Skeletal muscle tissue (tissue), 4 donors: ENCODE results near the gene APEX2. TPM values are rescaled to one million over a fixed set of nuclear protein-coding genes. Genes with fewer than 3 reads are reported as not detected.
"Not testable (repeated sequence)": the region's sequence is repeated elsewhere in the genome, so short reads cannot be mapped to it uniquely, and the experiment has no call there.

ENCODE experiments used
- H3K27ac ChIP-seq: one replicate; pipeline ENCODE4 v1.7.0; 2013; ENCODE audit warnings: mild to moderate bottlenecking, low read depth, low read length, inconsistent platforms
- H3K27me3 ChIP-seq, 3 donors: one replicate each; pipeline ENCODE4 v1.7.0; 2013; ENCODE audit warnings: low read length in 3 of 3; ENCODE audit not compliant: control insufficient read depth in 3 of 3, insufficient read depth in 3 of 3
- H3K36me3 ChIP-seq, 3 donors: one replicate each; pipeline ENCODE4 v1.7.0; 2013; ENCODE audit warnings: low read length in 3 of 3; ENCODE audit not compliant: control insufficient read depth in 3 of 3, insufficient read depth in 3 of 3
- H3K4me1 ChIP-seq, 3 donors: one replicate each; pipeline ENCODE4 v1.7.0; 2013; ENCODE audit warnings: low read length in 3 of 3, mild to moderate bottlenecking in 3 of 3; ENCODE audit not compliant: control insufficient read depth in 3 of 3, insufficient read depth in 3 of 3
- H3K4me3 ChIP-seq, 3 donors: one replicate each; pipeline ENCODE4 v1.7.0; 2013; ENCODE audit warnings: low read length in 3 of 3
- H3K9ac ChIP-seq, 3 donors: one replicate each; pipeline ENCODE4 v1.7.0; 2013; ENCODE audit warnings: low read length in 3 of 3, mild to moderate bottlenecking in 3 of 3, moderate library complexity in 2 of 3, low read depth in 1 of 3
- H3K9me3 ChIP-seq, 3 donors: one replicate each; pipeline ENCODE4 v1.7.0; 2013; ENCODE audit warnings: low read length in 3 of 3; ENCODE audit not compliant: control insufficient read depth in 3 of 3
- total RNA-seq: library from RNA; depleted of rRNA; stranded (reverse); fragments of >200 nt; gene quantifications from one replicate; pipeline ENCODE4 v1.2.3, GENCODE V29; 2014
- donor health status: Osteomylitis.

APEX2 gene
- 2.1 TPM for total RNA-seq

- H3K27ac ChIP-seq, result peak within 1 kb of the TSS; percentile 81
- H3K4me3 ChIP-seq, result peak within 1 kb of the TSS; percentile 83 to 88 (median 85)
- peak within 1 kb of the TSS; percentile 74 to 81 (median 81) for H3K9ac ChIP-seq
- no peaks in the 10 kb centered on the region for H3K27me3 ChIP-seq
- H3K36me3 ChIP-seq, result peaks cover 5 to 14% (median 8%) of the 10 kb centered on the region in 3 donors
- peaks cover 9 to 10% (median 10%) of the 10 kb centered on the region in 3 donors for H3K4me1 ChIP-seq
- no peaks in the 10 kb centered on the region for H3K9me3 ChIP-seq
Measured at GRCh38 chrX:54999717-55000598, at the start of gene APEX2. Gene APEX2 (plus strand): TSS chrX:55000363. CDS start chrX:55000423, 60 bp downstream.

- Histone ChIP-seq H3K36me3 (peaks cover 4 to 7% (median 5%) of the 10 kb centered on the region in 3 donors), H3K4me3 (no peak overlapping the region), H3K27ac (no peak overlapping the region), H3K9me3 (no peaks in the 10 kb centered on the region), H3K9ac (no peak overlapping the region), H3K4me1 (peaks cover 0 to 7% (median 5%) of the 10 kb centered on the region in 3 donors), H3K27me3 (no peaks in the 10 kb centered on the region)
Measured at GRCh38 chrX:54950730-54951375, 49.3 kb upstream of the APEX2 start.

DNA sequence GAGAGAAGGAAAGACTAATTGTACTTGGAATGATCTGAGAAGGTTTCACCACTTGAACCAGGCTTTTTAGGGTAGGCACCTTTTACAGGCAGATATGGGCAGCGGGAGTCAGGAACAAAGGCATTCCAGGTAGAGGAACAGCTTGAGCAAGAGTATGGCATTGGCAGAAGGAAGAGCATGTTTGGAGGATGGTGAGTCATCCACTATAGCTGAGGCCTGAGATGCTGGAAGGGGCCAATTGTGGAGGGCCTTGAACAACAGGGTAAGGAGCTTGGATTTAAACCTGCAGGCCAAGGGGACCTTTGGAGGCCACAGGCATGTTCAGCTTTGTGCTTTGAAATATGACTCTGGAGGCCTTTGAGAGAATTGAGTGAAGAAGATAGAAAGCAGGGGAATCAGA is 38.4 kb upstream of the APEX2 start:
- H3K4me1 ChIP-seq, result no peaks in the 10 kb centered on the region
- no peak overlapping the region for H3K27ac ChIP-seq
- no peak overlapping the region for H3K4me3 ChIP-seq
- no peaks in the 10 kb centered on the region for H3K27me3 ChIP-seq
- peaks cover 0 to 5% (median 2%) of the 10 kb centered on the region in 3 donors for H3K36me3 ChIP-seq
- H3K9ac ChIP-seq, result no peak overlapping the region
- H3K9me3 ChIP-seq, result no peaks in the 10 kb centered on the region

DNA sequence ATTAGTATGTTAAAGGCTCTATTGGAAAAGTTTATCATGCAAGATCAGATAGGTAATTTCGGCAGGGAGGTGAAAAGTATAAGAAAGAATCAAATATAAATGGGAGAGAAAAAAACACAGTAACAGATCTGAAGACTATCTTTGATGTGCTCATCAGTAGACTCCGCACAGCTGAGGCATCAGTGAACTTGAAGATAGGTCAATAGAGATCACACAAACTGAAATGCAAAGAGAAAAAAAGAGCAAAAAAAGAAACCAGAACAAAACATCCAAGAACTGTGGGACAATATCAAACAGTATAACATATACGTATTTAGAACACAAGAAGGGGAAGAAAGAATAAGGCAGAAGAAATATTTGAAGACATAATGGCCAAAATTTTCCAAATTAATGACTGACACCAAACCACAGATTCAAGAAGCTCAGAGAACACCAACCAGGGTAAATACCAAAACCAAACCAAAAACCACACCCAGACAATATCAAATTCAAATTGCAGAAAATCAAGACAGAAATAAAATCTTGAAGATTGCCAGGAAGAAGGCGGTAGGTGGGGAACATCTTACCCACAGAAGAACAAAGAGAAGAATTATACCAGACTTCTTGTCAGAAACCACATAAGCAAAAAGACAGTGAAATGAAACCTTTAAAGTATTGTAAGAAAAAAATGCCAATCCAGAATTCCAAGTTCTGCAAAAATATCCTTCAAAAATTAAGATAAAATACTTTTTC is 35.2 kb upstream of the APEX2 start:
- Histone ChIP-seq H3K27me3 (no peaks in the 10 kb centered on the region), H3K4me1 (no peaks in the 10 kb centered on the region), H3K9me3 (no peaks in the 10 kb centered on the region)

GRCh38 chrX:54977387-54977786 is 22.8 kb upstream of the APEX2 start:
- Histone ChIP-seq H3K9me3 (no peaks in the 10 kb centered on the region), H3K27ac (no peak overlapping the region), H3K4me1 (peaks cover 0 to 2% (median 0%) of the 10 kb centered on the region in 3 donors), H3K4me3 (no peak overlapping the region), H3K9ac (no peak overlapping the region), H3K36me3 (no peaks in the 10 kb centered on the region), H3K27me3 (no peaks in the 10 kb centered on the region)

More for the DNA sequence above, 35.2 kb upstream of the APEX2 start:
- Histone ChIP-seq H3K36me3 (peaks cover 0 to 2% (median 0%) of the 10 kb centered on the region in 3 donors), H3K27ac (no peak overlapping the region), H3K9ac (no peak overlapping the region), H3K4me3 (no peak overlapping the region)

DNA sequence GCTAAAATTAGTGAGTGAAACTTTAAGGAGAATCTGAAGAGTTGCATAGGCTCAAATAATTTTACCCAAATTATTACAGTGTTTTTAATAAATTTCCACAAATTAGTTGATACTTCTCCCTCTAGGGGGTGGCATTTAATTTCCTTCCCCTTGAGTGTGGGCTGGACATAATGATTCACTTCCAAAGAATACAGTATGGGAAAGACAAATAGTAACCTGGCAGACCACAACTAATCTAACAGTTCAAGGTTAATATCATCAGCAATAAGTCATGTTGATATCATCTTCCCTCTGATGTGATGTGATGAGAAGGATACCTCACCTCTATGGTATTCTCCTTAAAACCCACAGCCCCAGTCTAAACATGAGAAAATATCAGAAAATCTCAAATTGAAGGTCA is 21.7 kb upstream of the APEX2 start:
- Histone ChIP-seq H3K9ac (no peak overlapping the region), H3K27ac (no peak overlapping the region), H3K27me3 (no peaks in the 10 kb centered on the region), H3K36me3 (peaks cover 0 to 3% (median 0%) of the 10 kb centered on the region in 3 donors), H3K9me3 (no peaks in the 10 kb centered on the region), H3K4me1 (peaks cover 0 to 2% (median 0%) of the 10 kb centered on the region in 3 donors), H3K4me3 (no peak overlapping the region)

DNA sequence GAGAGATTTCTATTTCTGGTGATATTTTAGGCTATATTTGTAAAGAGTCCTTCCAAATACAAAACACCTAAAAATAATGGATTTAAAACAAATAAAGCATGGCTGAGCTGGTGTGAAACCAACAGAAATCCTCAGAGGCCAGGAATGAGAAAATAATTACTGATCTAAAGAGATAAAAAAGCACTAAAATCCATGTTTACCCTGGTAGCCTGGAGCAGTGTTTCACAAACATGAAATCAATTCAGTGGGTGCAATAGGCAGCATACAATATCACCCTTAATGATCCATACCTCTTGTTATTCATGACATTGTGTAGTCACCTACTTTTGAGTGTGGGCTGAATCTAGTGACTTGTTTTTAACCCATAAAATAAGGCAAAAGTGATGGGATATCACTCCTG is 20.7 kb upstream of the APEX2 start:
- H3K4me3 ChIP-seq, result no peak overlapping the region
- H3K27me3 ChIP-seq, result no peaks in the 10 kb centered on the region
- no peak overlapping the region for H3K27ac ChIP-seq
- peaks cover 0 to 3% (median 0%) of the 10 kb centered on the region in 3 donors for H3K36me3 ChIP-seq
- no peak overlapping the region for H3K9ac ChIP-seq
- H3K4me1 ChIP-seq, result peaks cover 0 to 2% (median 0%) of the 10 kb centered on the region in 3 donors
- no peaks in the 10 kb centered on the region for H3K9me3 ChIP-seq

- H3K9me3 ChIP-seq, result no peaks in the 10 kb centered on the region
- no peak overlapping the region for H3K27ac ChIP-seq
- H3K4me3 ChIP-seq, result no peak overlapping the region
- peaks cover 0 to 3% (median 0%) of the 10 kb centered on the region in 3 donors for H3K36me3 ChIP-seq
- H3K4me1 ChIP-seq, result peaks cover 0 to 2% (median 0%) of the 10 kb centered on the region in 3 donors
- no peaks in the 10 kb centered on the region for H3K27me3 ChIP-seq
- H3K9ac ChIP-seq, result no peak overlapping the region
Measured at GRCh38 chrX:54980334-54980733, 19.8 kb upstream of the APEX2 start.

DNA sequence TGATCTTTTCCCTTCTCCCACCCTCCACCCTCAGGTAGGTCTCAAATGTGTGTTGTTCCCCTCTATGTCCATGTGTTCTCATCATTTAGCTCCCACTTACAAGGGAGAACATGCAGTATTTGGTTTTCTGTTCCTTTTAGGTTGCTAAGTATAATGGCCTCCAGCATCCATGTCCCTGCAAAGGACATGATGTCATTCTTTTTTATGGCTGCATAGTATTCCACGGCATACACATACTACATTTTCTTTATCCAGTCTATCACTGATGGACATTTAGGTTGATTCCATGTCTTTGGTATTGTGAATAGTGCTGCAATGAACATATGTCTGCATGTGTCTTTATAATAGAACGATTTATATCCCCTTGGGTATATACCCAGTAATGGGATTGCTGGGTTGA is 16.9 kb upstream of the APEX2 start:
- not testable (repeated sequence) for H3K27ac ChIP-seq, H3K9me3 ChIP-seq, H3K36me3 ChIP-seq, H3K9ac ChIP-seq, H3K27me3 ChIP-seq, H3K4me1 ChIP-seq, H3K4me3 ChIP-seq
